HEK293 (cell line): ENCODE data around the gene HAND1.

Experiments
- CTCF ChIA-PET: fragments of 350-600 bp; formaldehyde crosslinking; extraction: SDS; loops from one replicate; lab custom pipeline; 2021; ENCODE audit warnings: antibody characterized with exemption; lab: Yijun Ruan, JAX
- POLR2A ChIA-PET: fragments of 300-600 bp; formaldehyde crosslinking; extraction: SDS; loops from one replicate; lab custom pipeline; 2020; ENCODE audit warnings: antibody characterized with exemption, inconsistent platforms; lab: Yijun Ruan, JAX
- H3K27ac ChIP-seq: fragments of 200-500 bp; sonication (Bioruptor generic); 2 replicates; pipeline ENCODE4 v1.5.1; 2014; ENCODE audit warnings: low read depth, low read length, control low read depth, inconsistent platforms; ENCODE audit errors: extremely low read depth
- H3K36me3 ChIP-seq, 2 experiments: fragments of 200-500 bp in 1 of 2; sonication (Bioruptor generic) in 1 of 2; 1 replicate in 1 of 2; 2 replicates in 1 of 2; pipeline ENCODE4 v1.5.1; 2014 to 2017; ENCODE audit warnings: inconsistent platforms in 2 of 2, low read length in 2 of 2; ENCODE audit not compliant: control insufficient read depth in 2 of 2, insufficient read depth in 1 of 2
- H3K4me1 ChIP-seq: fragments of 200-500 bp; sonication (Bioruptor generic); 2 replicates; pipeline ENCODE4 v1.5.1; 2014; ENCODE audit warnings: mild to moderate bottlenecking, low read length, inconsistent platforms; ENCODE audit not compliant: control insufficient read depth, insufficient read depth
- H3K4me3 ChIP-seq: 2 replicates; pipeline ENCODE4 v1.5.1; 2011; ENCODE audit warnings: low read depth, mild to moderate bottlenecking, control low read depth, low read length, moderate library complexity
- H3K9me3 ChIP-seq: fragments of 200-500 bp; sonication (Bioruptor generic); 2 replicates; pipeline ENCODE4 v1.5.1; 2014; ENCODE audit warnings: low read depth, low read length, inconsistent platforms; ENCODE audit not compliant: control insufficient read depth, insufficient read depth
- GLIS1 ChIP-seq: fragments of 450-650 bp; formaldehyde crosslinking; IDR thresholded peaks from 2 replicates; pipeline ENCODE4 v1.5.1; 2016; ENCODE audit warnings: missing biosample characterization, missing genetic modification characterization
- IKZF3 ChIP-seq: fragments of 450-650 bp; IDR thresholded peaks from 2 replicates; pipeline ENCODE4 v1.5.0; 2018; ENCODE audit warnings: missing biosample characterization, mild to moderate bottlenecking, missing genetic modification characterization, moderate library complexity
- KLF1 ChIP-seq: fragments of 450-650 bp; formaldehyde crosslinking; IDR thresholded peaks from 2 replicates; pipeline ENCODE4 v1.5.1; 2016; ENCODE audit warnings: missing biosample characterization, missing genetic modification characterization
- KLF17 ChIP-seq: fragments of 450-650 bp; formaldehyde crosslinking; IDR thresholded peaks from 2 replicates; pipeline ENCODE4 v1.5.1; 2016; ENCODE audit warnings: missing biosample characterization, missing genetic modification characterization
- MYNN ChIP-seq: fragments of 450-650 bp; formaldehyde crosslinking; IDR thresholded peaks from 2 replicates; pipeline ENCODE4 v1.5.1; 2016; ENCODE audit warnings: missing biosample characterization, missing genetic modification characterization, borderline replicate concordance
- TRIM28 ChIP-seq: IDR thresholded peaks from 2 replicates; pipeline ENCODE4 v1.6.1; 2011; ENCODE audit warnings: low read length, control low read depth, borderline replicate concordance
- ZNF23 ChIP-seq: fragments of 450-650 bp; formaldehyde crosslinking; IDR thresholded peaks from 2 replicates; pipeline ENCODE4 v1.5.1; 2016; ENCODE audit warnings: missing biosample characterization, missing genetic modification characterization, borderline replicate concordance
- ZNF266 ChIP-seq: fragments of 450-650 bp; formaldehyde crosslinking; IDR thresholded peaks from 2 replicates; pipeline ENCODE4 v1.5.1; 2016; ENCODE audit warnings: missing biosample characterization, missing genetic modification characterization, low read depth
- ZNF324 ChIP-seq: fragments of 450-650 bp; formaldehyde crosslinking; IDR thresholded peaks from 2 replicates; pipeline ENCODE4 v1.5.1; 2016; ENCODE audit warnings: missing biosample characterization, missing genetic modification characterization
- ZNF341 ChIP-seq: fragments of 450-650 bp; formaldehyde crosslinking; IDR thresholded peaks from 2 replicates; pipeline ENCODE4; 2016; ENCODE audit warnings: low read depth, missing biosample characterization, missing genetic modification characterization
- ZNF354C ChIP-seq: fragments of 450-650 bp; formaldehyde crosslinking; IDR thresholded peaks from 2 replicates; pipeline ENCODE4 v1.5.1; 2016; ENCODE audit warnings: missing biosample characterization, missing genetic modification characterization, low read depth, borderline replicate concordance
- ZNF423 ChIP-seq: fragments of 450-650 bp; formaldehyde crosslinking; IDR thresholded peaks from 2 replicates; pipeline ENCODE4 v1.5.1; 2016; ENCODE audit warnings: missing biosample characterization, missing genetic modification characterization
- ZNF488 ChIP-seq: fragments of 450-650 bp; formaldehyde crosslinking; IDR thresholded peaks from 2 replicates; pipeline ENCODE4 v1.5.1; 2016; ENCODE audit warnings: missing biosample characterization, missing genetic modification characterization
- ZNF558 ChIP-seq: fragments of 450-650 bp; formaldehyde crosslinking; IDR thresholded peaks from 2 replicates; pipeline ENCODE4 v1.5.1; 2016; ENCODE audit warnings: missing biosample characterization, missing genetic modification characterization
- ZNF629 ChIP-seq: fragments of 450-650 bp; formaldehyde crosslinking; IDR thresholded peaks from 2 replicates; pipeline ENCODE4 v1.5.1; 2017; ENCODE audit warnings: missing biosample characterization, missing genetic modification characterization
- ZNF658 ChIP-seq: fragments of 450-650 bp; formaldehyde crosslinking; IDR thresholded peaks from 2 replicates; pipeline ENCODE4; 2016; ENCODE audit warnings: missing biosample characterization, missing genetic modification characterization
- ZNF660 ChIP-seq: fragments of 450-650 bp; IDR thresholded peaks from 2 replicates; pipeline ENCODE4 v1.5.1; 2018; ENCODE audit warnings: missing biosample characterization, mild to moderate bottlenecking, missing genetic modification characterization
- ZNF777 ChIP-seq: fragments of 450-650 bp; formaldehyde crosslinking; IDR thresholded peaks from 2 replicates; pipeline ENCODE4 v1.5.1; 2017; ENCODE audit warnings: missing biosample characterization, missing genetic modification characterization, borderline replicate concordance
- TF ChIP-seq, protein P1 (sequence below): fragments of 450-650 bp; formaldehyde crosslinking; IDR thresholded peaks from 2 replicates; pipeline ENCODE4 v1.5.1; 2016; ENCODE audit warnings: missing biosample characterization, missing genetic modification characterization, borderline replicate concordance
- TF ChIP-seq, protein P2 (sequence below): fragments of 450-650 bp; formaldehyde crosslinking; IDR thresholded peaks from 2 replicates; pipeline ENCODE4 v1.5.1; 2016; ENCODE audit warnings: missing biosample characterization, missing genetic modification characterization, low read depth
- TF ChIP-seq, protein P3 (sequence below): fragments of 450-650 bp; formaldehyde crosslinking; IDR thresholded peaks from 2 replicates; pipeline ENCODE4 v1.5.1; 2017; ENCODE audit warnings: missing biosample characterization, missing genetic modification characterization

Gene HAND1

DNA sequence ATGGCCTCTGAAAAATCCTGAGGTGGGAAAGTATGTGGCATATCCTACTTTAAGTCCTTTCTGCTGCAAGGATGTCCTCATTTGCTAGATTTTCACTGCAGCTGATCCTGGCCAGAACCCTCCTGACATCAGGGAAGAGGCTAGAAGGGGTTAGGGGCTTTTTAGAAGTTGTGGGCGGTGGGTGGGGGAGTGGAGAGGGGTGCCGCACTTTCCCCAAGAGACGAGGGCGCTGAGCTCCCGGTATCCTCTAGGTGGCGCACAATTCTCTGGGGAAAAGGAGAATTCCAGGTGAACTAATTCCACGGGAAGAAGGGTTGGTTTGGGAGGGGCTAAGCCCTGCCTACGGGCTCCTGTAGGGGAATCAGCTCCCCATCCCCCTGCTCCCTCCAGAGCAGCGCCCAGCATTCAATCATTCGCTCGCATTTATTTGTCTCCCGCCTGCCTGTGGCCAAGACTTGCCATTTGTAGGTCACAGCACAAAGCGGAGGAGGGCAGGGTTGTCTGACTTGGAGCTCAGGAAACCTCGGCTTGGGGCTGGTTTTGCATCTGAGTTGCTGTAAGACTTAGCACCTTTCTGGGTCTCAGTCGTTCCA lies 42.9 kb upstream of the HAND1 start (continued):
- TF ChIP-seq KLF17 (tag by site-specific recombination) (peak; percentile 39; the same call in 1 of the 2 replicates), ZNF423 (tag by site-specific recombination) (peak; percentile 76), IKZF3 (tag by site-specific recombination) (peak; percentile 95), ZNF660 (no peak), ZNF629 (tag by site-specific recombination) (no peak)
- TF ChIP-seq, protein P1, sequence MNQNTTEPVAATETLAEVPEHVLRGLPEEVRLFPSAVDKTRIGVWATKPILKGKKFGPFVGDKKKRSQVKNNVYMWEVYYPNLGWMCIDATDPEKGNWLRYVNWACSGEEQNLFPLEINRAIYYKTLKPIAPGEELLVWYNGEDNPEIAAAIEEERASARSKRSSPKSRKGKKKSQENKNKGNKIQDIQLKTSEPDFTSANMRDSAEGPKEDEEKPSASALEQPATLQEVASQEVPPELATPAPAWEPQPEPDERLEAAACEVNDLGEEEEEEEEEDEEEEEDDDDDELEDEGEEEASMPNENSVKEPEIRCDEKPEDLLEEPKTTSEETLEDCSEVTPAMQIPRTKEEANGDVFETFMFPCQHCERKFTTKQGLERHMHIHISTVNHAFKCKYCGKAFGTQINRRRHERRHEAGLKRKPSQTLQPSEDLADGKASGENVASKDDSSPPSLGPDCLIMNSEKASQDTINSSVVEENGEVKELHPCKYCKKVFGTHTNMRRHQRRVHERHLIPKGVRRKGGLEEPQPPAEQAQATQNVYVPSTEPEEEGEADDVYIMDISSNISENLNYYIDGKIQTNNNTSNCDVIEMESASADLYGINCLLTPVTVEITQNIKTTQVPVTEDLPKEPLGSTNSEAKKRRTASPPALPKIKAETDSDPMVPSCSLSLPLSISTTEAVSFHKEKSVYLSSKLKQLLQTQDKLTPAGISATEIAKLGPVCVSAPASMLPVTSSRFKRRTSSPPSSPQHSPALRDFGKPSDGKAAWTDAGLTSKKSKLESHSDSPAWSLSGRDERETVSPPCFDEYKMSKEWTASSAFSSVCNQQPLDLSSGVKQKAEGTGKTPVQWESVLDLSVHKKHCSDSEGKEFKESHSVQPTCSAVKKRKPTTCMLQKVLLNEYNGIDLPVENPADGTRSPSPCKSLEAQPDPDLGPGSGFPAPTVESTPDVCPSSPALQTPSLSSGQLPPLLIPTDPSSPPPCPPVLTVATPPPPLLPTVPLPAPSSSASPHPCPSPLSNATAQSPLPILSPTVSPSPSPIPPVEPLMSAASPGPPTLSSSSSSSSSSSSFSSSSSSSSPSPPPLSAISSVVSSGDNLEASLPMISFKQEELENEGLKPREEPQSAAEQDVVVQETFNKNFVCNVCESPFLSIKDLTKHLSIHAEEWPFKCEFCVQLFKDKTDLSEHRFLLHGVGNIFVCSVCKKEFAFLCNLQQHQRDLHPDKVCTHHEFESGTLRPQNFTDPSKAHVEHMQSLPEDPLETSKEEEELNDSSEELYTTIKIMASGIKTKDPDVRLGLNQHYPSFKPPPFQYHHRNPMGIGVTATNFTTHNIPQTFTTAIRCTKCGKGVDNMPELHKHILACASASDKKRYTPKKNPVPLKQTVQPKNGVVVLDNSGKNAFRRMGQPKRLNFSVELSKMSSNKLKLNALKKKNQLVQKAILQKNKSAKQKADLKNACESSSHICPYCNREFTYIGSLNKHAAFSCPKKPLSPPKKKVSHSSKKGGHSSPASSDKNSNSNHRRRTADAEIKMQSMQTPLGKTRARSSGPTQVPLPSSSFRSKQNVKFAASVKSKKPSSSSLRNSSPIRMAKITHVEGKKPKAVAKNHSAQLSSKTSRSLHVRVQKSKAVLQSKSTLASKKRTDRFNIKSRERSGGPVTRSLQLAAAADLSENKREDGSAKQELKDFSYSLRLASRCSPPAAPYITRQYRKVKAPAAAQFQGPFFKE, result no peak

GRCh38 chr5:154519359-154519758 lies 41.3 kb upstream of the HAND1 start:
- ChIA-PET CTCF (interaction anchor here (0.6 to 3.6 kb wide), 6 partner anchors 10 to 966 kb away, joined by 3 to 29 read pairs (median 14); no protein-coding TSS in a partner anchor), POLR2A (interaction anchor here (0.8 kb wide), 1 partner anchor 68 kb away, joined by 3 read pairs; no protein-coding TSS in a partner anchor)
- Histone ChIP-seq H3K9me3 (no peaks in the 10 kb centered on the region), H3K4me1 (peaks cover 4% of the 10 kb centered on the region; the same call in 1 of the 2 replicates), H3K27ac (no peak overlapping the region), H3K4me3 (no peak overlapping the region), H3K36me3 (no peaks in the 10 kb centered on the region)
- TF ChIP-seq GLIS1 (tag by site-specific recombination), result peak; percentile 26; the same call in 1 of the 2 replicates
- 0 out of 2 replicates have a peak, but pooled peaks have one; percentile 7 for TF ChIP-seq KLF1 (tag by site-specific recombination)
- no peak for TF ChIP-seq ZNF324 (tag by site-specific recombination)
- TF ChIP-seq TRIM28, result no peak

GRCh38 chr5:154518438-154518867 lies 40.4 kb upstream of the HAND1 start:
- Histone ChIP-seq H3K36me3 (no peaks in the 10 kb centered on the region), H3K4me3 (no peak overlapping the region), H3K27ac (no peak overlapping the region), H3K4me1 (no peaks in the 10 kb centered on the region), H3K9me3 (no peaks in the 10 kb centered on the region)
- CTCF ChIA-PET, result interaction anchor here (1.0 to 3.6 kb wide), 2 partner anchors 50 to 57 kb away, joined by 3 to 29 read pairs; no protein-coding TSS in a partner anchor
- POLR2A ChIA-PET, result interaction anchor here (0.8 kb wide), 1 partner anchor 69 kb away, joined by 3 read pairs; no protein-coding TSS in a partner anchor
- TF ChIP-seq ZNF777 (tag by site-specific recombination) (no peak), ZNF423 (tag by site-specific recombination) (no peak), ZNF558 (tag by site-specific recombination) (no peak), ZNF488 (no peak), MYNN (tag by site-specific recombination) (no peak), ZNF658 (tag by site-specific recombination) (no peak), ZNF354C (no peak), ZNF23 (tag by site-specific recombination) (no peak), ZNF341 (tag by site-specific recombination) (no peak), ZNF266 (tag by site-specific recombination) (no peak)
- TF ChIP-seq, protein P2, sequence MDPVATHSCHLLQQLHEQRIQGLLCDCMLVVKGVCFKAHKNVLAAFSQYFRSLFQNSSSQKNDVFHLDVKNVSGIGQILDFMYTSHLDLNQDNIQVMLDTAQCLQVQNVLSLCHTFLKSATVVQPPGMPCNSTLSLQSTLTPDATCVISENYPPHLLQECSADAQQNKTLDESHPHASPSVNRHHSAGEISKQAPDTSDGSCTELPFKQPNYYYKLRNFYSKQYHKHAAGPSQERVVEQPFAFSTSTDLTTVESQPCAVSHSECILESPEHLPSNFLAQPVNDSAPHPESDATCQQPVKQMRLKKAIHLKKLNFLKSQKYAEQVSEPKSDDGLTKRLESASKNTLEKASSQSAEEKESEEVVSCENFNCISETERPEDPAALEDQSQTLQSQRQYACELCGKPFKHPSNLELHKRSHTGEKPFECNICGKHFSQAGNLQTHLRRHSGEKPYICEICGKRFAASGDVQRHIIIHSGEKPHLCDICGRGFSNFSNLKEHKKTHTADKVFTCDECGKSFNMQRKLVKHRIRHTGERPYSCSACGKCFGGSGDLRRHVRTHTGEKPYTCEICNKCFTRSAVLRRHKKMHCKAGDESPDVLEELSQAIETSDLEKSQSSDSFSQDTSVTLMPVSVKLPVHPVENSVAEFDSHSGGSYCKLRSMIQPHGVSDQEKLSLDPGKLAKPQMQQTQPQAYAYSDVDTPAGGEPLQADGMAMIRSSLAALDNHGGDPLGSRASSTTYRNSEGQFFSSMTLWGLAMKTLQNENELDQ (tag by site-specific recombination), result no peak
- TF ChIP-seq, protein P3, sequence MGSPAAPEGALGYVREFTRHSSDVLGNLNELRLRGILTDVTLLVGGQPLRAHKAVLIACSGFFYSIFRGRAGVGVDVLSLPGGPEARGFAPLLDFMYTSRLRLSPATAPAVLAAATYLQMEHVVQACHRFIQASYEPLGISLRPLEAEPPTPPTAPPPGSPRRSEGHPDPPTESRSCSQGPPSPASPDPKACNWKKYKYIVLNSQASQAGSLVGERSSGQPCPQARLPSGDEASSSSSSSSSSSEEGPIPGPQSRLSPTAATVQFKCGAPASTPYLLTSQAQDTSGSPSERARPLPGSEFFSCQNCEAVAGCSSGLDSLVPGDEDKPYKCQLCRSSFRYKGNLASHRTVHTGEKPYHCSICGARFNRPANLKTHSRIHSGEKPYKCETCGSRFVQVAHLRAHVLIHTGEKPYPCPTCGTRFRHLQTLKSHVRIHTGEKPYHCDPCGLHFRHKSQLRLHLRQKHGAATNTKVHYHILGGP, result no peak
